ENCODE data around the gene CPEB4. TPM values are rescaled to one million over a fixed set of nuclear protein-coding genes. Genes with fewer than 3 reads are reported as not detected.

The CPEB4 gene
- total RNA-seq, 1 donor, result 38.4 TPM

GRCh38 chr5:173964506-173964905 is 76.4 kb downstream of the CPEB4 start:
- DNase-seq (ENCODE audit: low read depth), result no peak
- TF ChIP-seq CTCF (IDR thresholded peaks at IDR 0.05; ENCODE audit: insufficient read depth, low read depth, low read length), result no peak
- H3K4me3 ChIP-seq (ENCODE audit: low read depth, low read length), result no peak overlapping the region

- no peak for TF ChIP-seq CTCF (IDR thresholded peaks at IDR 0.05; ENCODE audit: insufficient read depth, low read depth, low read length)
- H3K4me3 ChIP-seq (ENCODE audit: low read depth, low read length), result no peak overlapping the region
- DNase-seq (ENCODE audit: low read depth), result no peak
Measured at GRCh38 chr5:173967241-173967640, 79.1 kb downstream of the CPEB4 start.

- no peak overlapping the region for H3K4me3 ChIP-seq (ENCODE audit: low read depth, low read length)
- no peak for DNase-seq (ENCODE audit: low read depth)
- no peak for TF ChIP-seq CTCF (IDR thresholded peaks at IDR 0.05; ENCODE audit: insufficient read depth, low read depth, low read length)
Measured at GRCh38 chr5:173968154-173968797, 80.1 kb downstream of the CPEB4 start.

- H3K4me3 ChIP-seq (ENCODE audit: low read depth, low read length), result no peak overlapping the region
- DNase-seq (ENCODE audit: low read depth), result peak; percentile 73
- no peak for TF ChIP-seq CTCF (IDR thresholded peaks at IDR 0.05; ENCODE audit: insufficient read depth, low read depth, low read length)
Measured at GRCh38 chr5:173969167-173970049, 81.3 kb downstream of the CPEB4 start.

- no peak overlapping the region for H3K4me3 ChIP-seq (ENCODE audit: low read depth, low read length)
- no peak for DNase-seq (ENCODE audit: low read depth)
- TF ChIP-seq CTCF (IDR thresholded peaks at IDR 0.05; ENCODE audit: insufficient read depth, low read depth, low read length), result no peak
Measured at GRCh38 chr5:173970878-173971650, 82.9 kb downstream of the CPEB4 start.

GRCh38 chr5:173971681-173972345 is 83.7 kb downstream of the CPEB4 start:
- no peak for TF ChIP-seq CTCF (IDR thresholded peaks at IDR 0.05; ENCODE audit: insufficient read depth, low read depth, low read length)
- H3K4me3 ChIP-seq (ENCODE audit: low read depth, low read length), result no peak overlapping the region
- DNase-seq (ENCODE audit: low read depth), result no peak

Measured in fibroblast of villous mesenchyme (primary cell).